Transverse colon (tissue), 4 donors: ENCODE measurements around the gene PROK1.

Experiments
- EP300 ChIP-seq: sonication (generic); formaldehyde crosslinking; IDR thresholded peaks from one replicate; pipeline ENCODE4 v1.6.1; 2017; ENCODE audit warnings: antibody characterized with exemption, low read depth
- POLR2A ChIP-seq: fragments of 450-650 bp; IDR thresholded peaks from one replicate; pipeline ENCODE4 v1.6.1; 2016; ENCODE audit warnings: antibody characterized with exemption, mild to moderate bottlenecking, moderate library complexity
- POLR2AphosphoS5 ChIP-seq, 3 donors: sonication (generic); formaldehyde crosslinking; IDR thresholded peaks; one replicate each; pipeline ENCODE4 v1.6.1; 2016; ENCODE audit warnings: antibody characterized with exemption in 3 of 3
- TF ChIP-seq, protein P1 (sequence below), 5 experiments: fragments of 200-600 bp in 3 of 5; fragments of 450-650 bp in 2 of 5; sonication (generic) in 3 of 5; IDR thresholded peaks; 1 replicate in 2 of 5; 2 replicates in 3 of 5; pipeline ENCODE4 v1.5.1; 2016 to 2017; ENCODE audit warnings: antibody characterized with exemption in 5 of 5, inconsistent platforms in 3 of 5, mild to moderate bottlenecking in 2 of 5, moderate library complexity in 1 of 5

GRCh38 chr1:110505596-110505995, 54.6 kb downstream of the PROK1 start:
- TF ChIP-seq, protein P1, sequence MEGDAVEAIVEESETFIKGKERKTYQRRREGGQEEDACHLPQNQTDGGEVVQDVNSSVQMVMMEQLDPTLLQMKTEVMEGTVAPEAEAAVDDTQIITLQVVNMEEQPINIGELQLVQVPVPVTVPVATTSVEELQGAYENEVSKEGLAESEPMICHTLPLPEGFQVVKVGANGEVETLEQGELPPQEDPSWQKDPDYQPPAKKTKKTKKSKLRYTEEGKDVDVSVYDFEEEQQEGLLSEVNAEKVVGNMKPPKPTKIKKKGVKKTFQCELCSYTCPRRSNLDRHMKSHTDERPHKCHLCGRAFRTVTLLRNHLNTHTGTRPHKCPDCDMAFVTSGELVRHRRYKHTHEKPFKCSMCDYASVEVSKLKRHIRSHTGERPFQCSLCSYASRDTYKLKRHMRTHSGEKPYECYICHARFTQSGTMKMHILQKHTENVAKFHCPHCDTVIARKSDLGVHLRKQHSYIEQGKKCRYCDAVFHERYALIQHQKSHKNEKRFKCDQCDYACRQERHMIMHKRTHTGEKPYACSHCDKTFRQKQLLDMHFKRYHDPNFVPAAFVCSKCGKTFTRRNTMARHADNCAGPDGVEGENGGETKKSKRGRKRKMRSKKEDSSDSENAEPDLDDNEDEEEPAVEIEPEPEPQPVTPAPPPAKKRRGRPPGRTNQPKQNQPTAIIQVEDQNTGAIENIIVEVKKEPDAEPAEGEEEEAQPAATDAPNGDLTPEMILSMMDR (IDR thresholded peaks at IDR 0.05) = no peak
- no peak for TF ChIP-seq POLR2AphosphoS5 (IDR thresholded peaks at IDR 0.05)
- TF ChIP-seq EP300 = no peak
- TF ChIP-seq POLR2A = no peak
